ENCODE measurements around the gene HARS2.
"Not testable (repeated sequence)": the region's sequence is repeated elsewhere in the genome, so short reads cannot be mapped to it uniquely, and the experiment has no call there.

HARS2 gene

GRCh38 chr5:140664030-140664358 lies 27.3 kb upstream of the HARS2 start:
- no peaks in the 10 kb centered on the region for H3K27me3 Mint-ChIP-seq (ENCODE audit: low read depth)
- TF ChIP-seq CTCF (IDR thresholded peaks at IDR 0.05; ENCODE audit: unreplicated experiment in 3 of 3), result no peak
- H3K9me3 Mint-ChIP-seq, result no peaks in the 10 kb centered on the region
- peak overlapping the region; percentile 95 to 97 (median 97) for H3K27ac Mint-ChIP-seq
- H3K36me3 Mint-ChIP-seq (ENCODE audit: low read depth), result peaks cover 74% of the 10 kb centered on the region
- H3K4me1 Mint-ChIP-seq, result peaks cover 23% of the 10 kb centered on the region
- H3K4me3 Mint-ChIP-seq, result peak overlapping the region; percentile 100

GRCh38 chr5:140664359-140665119 lies 26.7 kb upstream of the HARS2 start, which contains the start of gene WDR55:
Gene WDR55, plus strand, starts transcription at chr5:140664904. Its CDS starts 9 bp downstream, at chr5:140664913.
- H3K36me3 Mint-ChIP-seq (ENCODE audit: low read depth), result peaks cover 74% of the 10 kb centered on the region
- H3K27me3 Mint-ChIP-seq (ENCODE audit: low read depth), result no peaks in the 10 kb centered on the region
- H3K4me1 Mint-ChIP-seq, result peaks cover 23% of the 10 kb centered on the region
- peak within 1 kb of the TSS; percentile 100 for H3K4me3 Mint-ChIP-seq
- peak within 1 kb of the TSS; percentile 95 to 97 (median 97) for H3K27ac Mint-ChIP-seq
- TF ChIP-seq CTCF (IDR thresholded peaks at IDR 0.05; ENCODE audit: unreplicated experiment in 3 of 3), result no peak
- no peaks in the 10 kb centered on the region for H3K9me3 Mint-ChIP-seq

GRCh38 chr5:140671035-140671434 lies 20.2 kb upstream of the HARS2 start:
- Mint-ChIP-seq H3K4me1 (peaks cover 15% of the 10 kb centered on the region), H3K36me3 (ENCODE audit: low read depth) (peaks cover 60% of the 10 kb centered on the region)
- not testable (repeated sequence) for H3K27me3 Mint-ChIP-seq (ENCODE audit: low read depth); H3K9me3 Mint-ChIP-seq; H3K27ac Mint-ChIP-seq; H3K4me3 Mint-ChIP-seq

GRCh38 chr5:140671472-140672125 lies 19.7 kb upstream of the HARS2 start:
- Mint-ChIP-seq H3K4me3 (no peak overlapping the region), H3K4me1 (peaks cover 10% of the 10 kb centered on the region), H3K36me3 (ENCODE audit: low read depth) (peaks cover 62% of the 10 kb centered on the region), H3K27ac (peak overlapping the region in 1 of 3 experiments; percentile 25), H3K27me3 (ENCODE audit: low read depth) (no peaks in the 10 kb centered on the region), H3K9me3 (no peaks in the 10 kb centered on the region)
- TF ChIP-seq CTCF (IDR thresholded peaks at IDR 0.05; ENCODE audit: unreplicated experiment in 3 of 3), result no peak

GRCh38 chr5:140672455-140673186 lies 18.6 kb upstream of the HARS2 start:
- Mint-ChIP-seq H3K36me3 (ENCODE audit: low read depth) (peaks cover 64% of the 10 kb centered on the region), H3K27ac (no peak overlapping the region), H3K4me3 (no peak overlapping the region), H3K9me3 (no peaks in the 10 kb centered on the region), H3K4me1 (peaks cover 3% of the 10 kb centered on the region), H3K27me3 (ENCODE audit: low read depth) (no peaks in the 10 kb centered on the region)
- no peak for TF ChIP-seq CTCF (IDR thresholded peaks at IDR 0.05; ENCODE audit: unreplicated experiment in 3 of 3)
